Colonic mucosa (tissue), 4 donors: Measurements from ENCODE around the gene PMS1. TPM values are rescaled to one million over a fixed set of nuclear protein-coding genes. Genes with fewer than 3 reads are reported as not detected.
"Not testable (repeated sequence)": the region's sequence is repeated elsewhere in the genome, so short reads cannot be mapped to it uniquely, and the experiment has no call there.

Source experiments
- DNase-seq: peaks from one replicate; pipeline ENCODE4 v3.0.0-alpha.2; 2020
- H3K27ac ChIP-seq: fragments of 200-600 bp; one replicate; pipeline ENCODE4 v1.8.0; 2021
- H3K27me3 ChIP-seq: fragments of 200-600 bp; one replicate; pipeline ENCODE4 v1.8.0; 2021
- H3K36me3 ChIP-seq: fragments of 200-600 bp; one replicate; pipeline ENCODE4 v1.8.0; 2021
- H3K4me1 ChIP-seq: fragments of 200-600 bp; one replicate; pipeline ENCODE4 v1.8.0; 2021; ENCODE audit warnings: mild to moderate bottlenecking
- H3K4me3 ChIP-seq: fragments of 200-600 bp; one replicate; pipeline ENCODE4 v1.8.0; 2021
- H3K9ac ChIP-seq, 2 donors: one replicate each; pipeline ENCODE4 v1.7.0; 2013; ENCODE audit warnings: control low read depth in 2 of 2, low read depth in 2 of 2, low read length in 2 of 2
- H3K9me3 ChIP-seq: fragments of 200-600 bp; one replicate; pipeline ENCODE4 v1.8.0; 2021
- intact Hi-C: fragments of 100-400 bp; cut with DNase I; formaldehyde crosslinking; loops from one replicate; pipeline ENCODE4 v1.14.1; 2022
- total RNA-seq, 2 donors: library from RNA; stranded (reverse); fragmentation: NEBNext Ultra II Directional in 1 of 2; extraction: Animal tissue kit (Norgen Biotek cat#: 25700) in 1 of 2; gene quantifications; one replicate each; pipeline ENCODE4 v1.2.1, GENCODE V29; 2021
- TF ChIP-seq, protein P1 (sequence below): fragments of 200-600 bp; IDR thresholded peaks from one replicate; pipeline ENCODE4 v1.8.0; 2022; ENCODE audit warnings: antibody characterized with exemption, mild to moderate bottlenecking
- donor health status: healthy.
- donor health status: DM: no; HTN: no; CAD: no.
- donor health status: DM: no; HTN: no; CAD: no.

Gene PMS1
- total RNA-seq, 2 donors from 2014 or later: 11.2 to 14.3 TPM

DNA sequence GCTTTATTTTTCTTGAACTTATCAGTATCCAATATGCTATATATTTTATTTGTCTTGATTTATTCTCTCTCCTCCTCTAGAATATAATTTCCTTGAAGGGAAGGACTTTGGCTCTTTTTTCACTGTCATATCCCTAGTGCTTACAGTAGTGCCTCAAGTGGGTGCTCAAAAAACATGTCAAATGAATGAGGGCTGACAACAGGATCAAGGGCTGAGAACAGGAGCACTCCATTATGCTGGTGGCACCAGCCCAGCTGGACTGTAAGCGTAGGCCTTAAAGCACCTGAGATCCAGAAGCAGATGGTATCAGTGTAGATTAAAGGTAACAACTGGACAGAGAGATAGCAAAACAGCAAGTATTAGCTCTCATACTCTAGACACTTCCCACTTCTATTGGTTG is 46.3 kb downstream of the PMS1 start:
- H3K4me3 ChIP-seq: no peak overlapping the region
- H3K4me1 ChIP-seq: no peaks in the 10 kb centered on the region
- H3K27me3 ChIP-seq: no peaks in the 10 kb centered on the region
- intact Hi-C loops: no loop called here
- DNase-seq: no peak
- no peaks in the 10 kb centered on the region for H3K9me3 ChIP-seq
- H3K27ac ChIP-seq: no peak overlapping the region
- TF ChIP-seq, protein P1, sequence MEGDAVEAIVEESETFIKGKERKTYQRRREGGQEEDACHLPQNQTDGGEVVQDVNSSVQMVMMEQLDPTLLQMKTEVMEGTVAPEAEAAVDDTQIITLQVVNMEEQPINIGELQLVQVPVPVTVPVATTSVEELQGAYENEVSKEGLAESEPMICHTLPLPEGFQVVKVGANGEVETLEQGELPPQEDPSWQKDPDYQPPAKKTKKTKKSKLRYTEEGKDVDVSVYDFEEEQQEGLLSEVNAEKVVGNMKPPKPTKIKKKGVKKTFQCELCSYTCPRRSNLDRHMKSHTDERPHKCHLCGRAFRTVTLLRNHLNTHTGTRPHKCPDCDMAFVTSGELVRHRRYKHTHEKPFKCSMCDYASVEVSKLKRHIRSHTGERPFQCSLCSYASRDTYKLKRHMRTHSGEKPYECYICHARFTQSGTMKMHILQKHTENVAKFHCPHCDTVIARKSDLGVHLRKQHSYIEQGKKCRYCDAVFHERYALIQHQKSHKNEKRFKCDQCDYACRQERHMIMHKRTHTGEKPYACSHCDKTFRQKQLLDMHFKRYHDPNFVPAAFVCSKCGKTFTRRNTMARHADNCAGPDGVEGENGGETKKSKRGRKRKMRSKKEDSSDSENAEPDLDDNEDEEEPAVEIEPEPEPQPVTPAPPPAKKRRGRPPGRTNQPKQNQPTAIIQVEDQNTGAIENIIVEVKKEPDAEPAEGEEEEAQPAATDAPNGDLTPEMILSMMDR: no peak
- no peaks in the 10 kb centered on the region for H3K36me3 ChIP-seq
- no peak overlapping the region for H3K9ac ChIP-seq

- no peak overlapping the region for H3K27ac ChIP-seq
- TF ChIP-seq, protein P1: no peak
- H3K27me3 ChIP-seq: no peaks in the 10 kb centered on the region
- H3K36me3 ChIP-seq: no peaks in the 10 kb centered on the region
- no peak for DNase-seq
- no peak overlapping the region for H3K9ac ChIP-seq
- H3K4me1 ChIP-seq: no peaks in the 10 kb centered on the region
- intact Hi-C loops: no loop called here
- no peaks in the 10 kb centered on the region for H3K9me3 ChIP-seq
- no peak overlapping the region for H3K4me3 ChIP-seq
Measured at GRCh38 chr2:189834059-189834458, 49.8 kb downstream of the PMS1 start.

- DNase-seq, H3K27me3 ChIP-seq, H3K27ac ChIP-seq, intact Hi-C loops, H3K9me3 ChIP-seq, H3K4me3 ChIP-seq, H3K36me3 ChIP-seq, H3K4me1 ChIP-seq, H3K9ac ChIP-seq: not testable (repeated sequence)
Measured at GRCh38 chr2:189834642-189835041, 50.4 kb downstream of the PMS1 start.

DNA sequence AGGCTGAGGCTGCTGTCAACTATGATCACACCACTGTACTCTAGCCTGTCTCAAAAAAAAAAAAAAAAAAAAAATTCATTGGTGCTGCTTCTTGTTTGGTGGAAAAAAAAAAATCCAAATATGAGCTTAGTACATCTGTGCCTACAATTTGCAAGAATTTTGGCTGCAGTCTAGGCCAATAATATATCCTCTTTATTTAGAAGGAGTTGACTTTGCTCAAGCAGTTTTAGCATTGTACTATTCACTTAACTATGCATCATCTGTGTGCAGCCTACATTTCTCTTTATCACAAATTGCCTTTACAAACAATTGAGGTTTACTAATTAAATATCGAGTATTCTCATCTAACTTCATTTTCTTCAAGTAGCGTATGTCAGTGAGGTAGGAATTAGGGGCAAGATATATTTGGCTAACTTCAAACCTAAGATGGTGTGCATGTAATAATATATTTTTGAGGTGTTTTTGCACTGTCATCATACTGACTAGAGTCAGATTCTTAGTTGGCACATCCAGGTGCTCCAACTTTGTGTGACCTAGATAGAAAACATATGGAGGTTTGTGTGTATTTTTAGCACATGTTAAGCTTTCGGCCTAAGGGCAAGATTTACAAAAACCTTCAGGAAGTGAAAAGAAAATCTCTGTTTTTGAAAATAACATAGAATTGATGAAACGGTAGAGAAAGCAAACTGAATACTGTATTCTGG is 51.8 kb downstream of the PMS1 start:
- TF ChIP-seq, protein P1: no peak
- DNase-seq: no peak
- Histone ChIP-seq H3K9ac (no peak overlapping the region), H3K4me1 (no peaks in the 10 kb centered on the region), H3K27me3 (no peaks in the 10 kb centered on the region), H3K9me3 (no peaks in the 10 kb centered on the region), H3K36me3 (no peaks in the 10 kb centered on the region), H3K27ac (no peak overlapping the region), H3K4me3 (no peak overlapping the region)
- intact Hi-C loops: no loop called here

DNA sequence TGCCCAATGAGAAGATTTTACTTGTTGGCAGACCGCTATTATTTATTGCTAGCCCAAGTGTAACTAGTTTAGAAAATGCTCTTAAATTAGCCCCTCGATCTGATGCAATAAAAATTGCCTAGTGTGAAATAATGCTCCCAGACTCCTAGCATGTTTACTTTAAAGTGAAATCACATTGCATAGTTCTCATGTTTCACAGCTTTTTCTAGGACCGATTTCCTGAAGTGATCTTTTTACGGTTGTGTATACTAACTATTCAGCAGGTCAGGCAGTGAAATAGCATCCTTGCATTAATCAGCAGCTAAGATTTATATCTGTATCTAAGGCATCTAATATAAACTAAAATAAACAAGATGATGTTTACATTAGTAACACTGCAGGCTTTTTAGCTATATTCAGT is 52.4 kb downstream of the PMS1 start:
- no peak overlapping the region for H3K9ac ChIP-seq
- no peaks in the 10 kb centered on the region for H3K36me3 ChIP-seq
- H3K9me3 ChIP-seq: no peaks in the 10 kb centered on the region
- intact Hi-C loops: no loop called here
- no peaks in the 10 kb centered on the region for H3K27me3 ChIP-seq
- DNase-seq: no peak
- no peak overlapping the region for H3K27ac ChIP-seq
- no peak overlapping the region for H3K4me3 ChIP-seq
- no peaks in the 10 kb centered on the region for H3K4me1 ChIP-seq
- TF ChIP-seq, protein P1: no peak

DNA sequence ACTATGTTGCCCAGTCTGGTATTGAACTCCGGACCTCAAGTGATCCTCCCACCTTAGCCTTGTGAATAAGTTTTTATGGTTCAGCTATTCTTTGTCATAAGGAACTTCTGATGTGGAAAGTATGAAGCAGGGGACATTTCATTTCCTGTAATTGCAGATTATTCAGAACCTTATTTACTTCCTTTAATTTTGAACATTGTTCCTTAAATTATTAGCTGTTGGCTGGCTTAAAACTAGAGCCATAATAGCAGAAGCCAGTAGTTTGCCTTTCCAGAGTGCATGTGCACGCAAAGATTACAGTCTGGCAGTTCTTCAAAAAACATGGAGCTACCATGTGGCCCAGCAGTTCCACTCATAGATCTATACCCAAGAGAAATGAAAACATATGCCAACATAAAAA is 53.1 kb downstream of the PMS1 start:
- Histone ChIP-seq H3K27me3 (no peaks in the 10 kb centered on the region), H3K9ac (no peak overlapping the region), H3K27ac (no peak overlapping the region), H3K36me3 (no peaks in the 10 kb centered on the region), H3K4me1 (no peaks in the 10 kb centered on the region), H3K4me3 (no peak overlapping the region), H3K9me3 (no peaks in the 10 kb centered on the region)
- TF ChIP-seq, protein P1: no peak
- intact Hi-C loops: no loop called here
- DNase-seq: no peak
